Nephron (organoid): ENCODE results near the gene GRAP2.

ENCODE experiments used
- H3K27ac Mint-ChIP-seq, 3 experiments: 2 replicates each; pipeline ENCODE4 v1.8.0; 2020; ENCODE audit warnings: mixed read lengths in 3 of 3, mild to moderate bottlenecking in 2 of 3, moderate library complexity in 1 of 3
- H3K27me3 Mint-ChIP-seq: 2 replicates; pipeline ENCODE4 v1.8.0; 2021; ENCODE audit warnings: low read depth, mild to moderate bottlenecking, moderate library complexity, mixed read lengths
- H3K36me3 Mint-ChIP-seq: 2 replicates; pipeline ENCODE4 v1.8.0; 2020; ENCODE audit warnings: low read depth, mixed read lengths
- H3K4me1 Mint-ChIP-seq: 2 replicates; pipeline ENCODE4 v1.8.0; 2020; ENCODE audit warnings: mixed read lengths
- H3K4me3 Mint-ChIP-seq, 3 experiments: 2 replicates each; pipeline ENCODE4 v1.8.0; 2020; ENCODE audit warnings: mild to moderate bottlenecking in 3 of 3, mixed read lengths in 3 of 3, moderate library complexity in 2 of 3
- H3K9me3 Mint-ChIP-seq: 2 replicates; pipeline ENCODE4 v1.8.0; 2020; ENCODE audit warnings: mixed read lengths
- TF ChIP-seq, protein P1 (sequence below), 3 experiments: fragments of 200-600 bp; sonication (generic); IDR thresholded peaks; one replicate each; pipeline ENCODE4 v1.5.0; 2021; ENCODE audit warnings: antibody characterized with exemption in 3 of 3; ENCODE audit not compliant: unreplicated experiment in 3 of 3

The GRAP2 gene

DNA sequence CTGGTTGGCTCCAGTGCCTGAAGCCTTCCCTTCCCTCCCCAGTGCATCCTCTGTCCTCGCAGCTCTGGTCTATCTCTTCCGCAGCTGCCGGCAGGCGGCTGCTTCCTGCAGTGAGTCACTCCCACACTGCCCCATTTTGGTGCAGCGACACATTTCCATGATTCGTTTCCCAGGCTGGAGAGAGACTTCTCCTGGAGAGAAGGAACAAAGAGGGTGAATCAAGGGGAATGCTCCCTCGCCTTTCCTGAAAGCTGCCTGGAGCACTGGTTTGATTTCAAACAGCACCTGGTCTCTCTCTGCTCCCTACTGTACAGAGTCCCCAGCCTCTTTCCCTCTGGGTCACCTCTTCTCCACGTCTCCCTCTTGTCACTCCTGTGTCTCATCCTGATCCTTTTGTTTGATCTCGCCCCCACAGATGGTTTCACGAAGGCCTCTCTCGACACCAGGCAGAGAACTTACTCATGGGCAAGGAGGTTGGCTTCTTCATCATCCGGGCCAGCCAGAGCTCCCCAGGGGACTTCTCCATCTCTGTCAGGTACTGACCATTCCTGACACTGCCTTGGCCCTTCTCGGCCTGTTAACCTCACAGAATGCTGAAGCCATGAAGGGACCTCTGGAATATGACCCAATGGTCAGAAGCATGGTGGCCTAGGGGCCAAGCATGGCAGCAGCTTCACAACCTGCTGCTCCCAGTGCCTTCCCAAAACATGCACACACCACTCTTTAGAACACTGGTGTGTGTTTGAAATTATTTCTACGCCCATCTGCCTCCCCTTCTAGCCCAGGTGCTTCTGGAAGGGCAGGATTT lies 59.0 kb downstream of the GRAP2 start, which contains the start of gene TMA7B:
Gene TMA7B, plus strand, starts transcription at position 758 of the 808 bp plus-strand sequence. CDS start 3,978 bp downstream, outside the sequence.
- Mint-ChIP-seq H3K4me3 (no peak within 1 kb of the TSS), H3K9me3 (no peaks in the 10 kb centered on the region), H3K4me1 (peaks cover 32% of the 10 kb centered on the region), H3K27me3 (peaks cover 33% of the 10 kb centered on the region), H3K27ac (peak within 1 kb of the TSS in 2 of 3 experiments; percentile 23 to 31), H3K36me3 (no peaks in the 10 kb centered on the region)
- TF ChIP-seq, protein P1, sequence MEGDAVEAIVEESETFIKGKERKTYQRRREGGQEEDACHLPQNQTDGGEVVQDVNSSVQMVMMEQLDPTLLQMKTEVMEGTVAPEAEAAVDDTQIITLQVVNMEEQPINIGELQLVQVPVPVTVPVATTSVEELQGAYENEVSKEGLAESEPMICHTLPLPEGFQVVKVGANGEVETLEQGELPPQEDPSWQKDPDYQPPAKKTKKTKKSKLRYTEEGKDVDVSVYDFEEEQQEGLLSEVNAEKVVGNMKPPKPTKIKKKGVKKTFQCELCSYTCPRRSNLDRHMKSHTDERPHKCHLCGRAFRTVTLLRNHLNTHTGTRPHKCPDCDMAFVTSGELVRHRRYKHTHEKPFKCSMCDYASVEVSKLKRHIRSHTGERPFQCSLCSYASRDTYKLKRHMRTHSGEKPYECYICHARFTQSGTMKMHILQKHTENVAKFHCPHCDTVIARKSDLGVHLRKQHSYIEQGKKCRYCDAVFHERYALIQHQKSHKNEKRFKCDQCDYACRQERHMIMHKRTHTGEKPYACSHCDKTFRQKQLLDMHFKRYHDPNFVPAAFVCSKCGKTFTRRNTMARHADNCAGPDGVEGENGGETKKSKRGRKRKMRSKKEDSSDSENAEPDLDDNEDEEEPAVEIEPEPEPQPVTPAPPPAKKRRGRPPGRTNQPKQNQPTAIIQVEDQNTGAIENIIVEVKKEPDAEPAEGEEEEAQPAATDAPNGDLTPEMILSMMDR (IDR thresholded peaks at IDR 0.05; ENCODE audit: unreplicated experiment in 3 of 3), result peak; percentile 29 to 41 (median 29)

DNA sequence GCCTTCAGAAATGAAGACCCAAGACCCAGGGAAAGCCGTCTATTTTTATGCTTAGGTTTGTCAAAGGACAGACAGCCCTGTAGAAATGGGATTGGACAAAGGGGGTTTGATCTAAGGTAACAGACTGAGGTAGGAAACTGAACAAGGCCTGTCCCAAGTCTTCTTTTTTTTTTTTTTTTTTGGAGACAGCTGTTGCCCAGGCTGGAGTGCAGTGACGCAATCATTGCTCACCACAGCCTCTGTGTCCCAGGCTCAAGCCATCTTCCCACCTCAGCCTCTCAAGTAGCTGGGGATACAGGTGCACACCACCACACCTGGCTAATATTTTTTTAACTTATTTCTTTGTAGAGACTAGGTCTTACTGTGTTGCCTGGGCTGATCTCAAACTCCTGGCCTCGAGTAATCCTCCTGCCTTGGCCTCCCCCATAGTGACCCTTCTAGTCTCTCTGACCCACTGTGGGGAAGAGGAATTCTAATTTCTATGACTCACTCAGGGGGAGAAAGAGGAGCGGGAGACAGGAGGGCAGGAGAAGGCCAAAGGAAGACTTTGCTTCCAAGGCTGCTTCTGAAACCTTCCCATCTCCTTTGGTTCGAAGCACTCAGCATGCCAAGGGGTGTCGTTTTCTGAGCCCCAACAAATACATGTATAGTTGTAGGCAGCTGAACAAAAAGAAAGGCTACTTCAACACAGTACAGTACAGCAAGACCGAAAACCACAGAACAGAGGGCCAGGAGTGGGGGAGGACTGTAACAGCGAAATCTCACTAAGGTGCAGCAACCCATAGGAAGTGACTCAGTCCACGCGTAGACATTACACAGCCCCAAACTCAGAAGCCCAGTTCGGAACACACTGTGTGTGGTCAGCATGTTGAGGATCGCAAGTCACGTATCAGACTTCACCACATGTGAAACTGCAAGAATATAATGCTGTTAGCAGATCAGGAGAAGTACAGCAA lies 60.2 kb downstream of the GRAP2 start:
- Mint-ChIP-seq H3K4me1 (peaks cover 21% of the 10 kb centered on the region), H3K27ac (no peak overlapping the region), H3K27me3 (peaks cover 43% of the 10 kb centered on the region), H3K9me3 (no peaks in the 10 kb centered on the region), H3K36me3 (no peaks in the 10 kb centered on the region), H3K4me3 (no peak overlapping the region)
- TF ChIP-seq, protein P1 (IDR thresholded peaks at IDR 0.05; ENCODE audit: unreplicated experiment in 3 of 3), result no peak

DNA sequence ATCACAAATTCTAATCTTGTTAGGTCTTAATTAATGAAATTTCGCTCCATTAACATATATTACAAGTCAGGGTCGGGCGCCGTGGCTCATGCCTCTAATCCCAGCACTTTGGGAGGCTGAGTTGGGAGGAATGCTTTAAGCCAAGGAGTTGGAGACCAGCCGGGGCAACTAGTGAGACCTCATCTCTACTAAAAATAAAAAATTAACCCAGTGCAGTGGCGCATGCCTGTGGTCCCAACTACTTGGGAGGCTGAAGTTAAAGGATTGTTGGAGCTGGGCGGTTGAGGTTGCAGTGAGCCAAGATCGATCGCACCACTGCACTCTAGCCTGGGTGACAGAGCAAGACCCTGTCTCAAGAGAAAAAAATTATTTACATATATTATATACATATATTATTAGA lies 61.2 kb downstream of the GRAP2 start:
- Mint-ChIP-seq H3K27ac (no peak overlapping the region), H3K4me1 (peaks cover 21% of the 10 kb centered on the region), H3K36me3 (no peaks in the 10 kb centered on the region), H3K9me3 (no peaks in the 10 kb centered on the region), H3K27me3 (peaks cover 48% of the 10 kb centered on the region), H3K4me3 (no peak overlapping the region)
- TF ChIP-seq, protein P1 (IDR thresholded peaks at IDR 0.05; ENCODE audit: unreplicated experiment in 3 of 3), result no peak

DNA sequence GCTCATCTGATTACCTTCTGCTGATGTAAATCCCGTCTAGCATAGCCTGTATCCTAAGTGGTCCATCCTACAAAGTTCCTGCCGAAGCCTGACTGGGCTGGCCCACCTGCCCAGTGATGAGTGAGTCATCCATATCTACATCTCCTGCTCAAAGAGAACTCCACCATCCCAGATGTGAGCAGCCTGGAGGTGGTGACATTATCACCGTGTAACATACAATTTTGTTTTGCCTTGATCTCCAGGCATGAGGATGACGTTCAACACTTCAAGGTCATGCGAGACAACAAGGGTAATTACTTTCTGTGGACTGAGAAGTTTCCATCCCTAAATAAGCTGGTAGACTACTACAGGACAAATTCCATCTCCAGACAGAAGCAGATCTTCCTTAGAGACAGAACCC lies 64.9 kb downstream of the GRAP2 start:
- Mint-ChIP-seq H3K27me3 (peaks cover 36% of the 10 kb centered on the region), H3K27ac (no peak overlapping the region), H3K9me3 (no peaks in the 10 kb centered on the region), H3K4me3 (no peak overlapping the region), H3K4me1 (peaks cover 6% of the 10 kb centered on the region), H3K36me3 (no peaks in the 10 kb centered on the region)
- TF ChIP-seq, protein P1 (IDR thresholded peaks at IDR 0.05; ENCODE audit: unreplicated experiment in 3 of 3), result no peak

DNA sequence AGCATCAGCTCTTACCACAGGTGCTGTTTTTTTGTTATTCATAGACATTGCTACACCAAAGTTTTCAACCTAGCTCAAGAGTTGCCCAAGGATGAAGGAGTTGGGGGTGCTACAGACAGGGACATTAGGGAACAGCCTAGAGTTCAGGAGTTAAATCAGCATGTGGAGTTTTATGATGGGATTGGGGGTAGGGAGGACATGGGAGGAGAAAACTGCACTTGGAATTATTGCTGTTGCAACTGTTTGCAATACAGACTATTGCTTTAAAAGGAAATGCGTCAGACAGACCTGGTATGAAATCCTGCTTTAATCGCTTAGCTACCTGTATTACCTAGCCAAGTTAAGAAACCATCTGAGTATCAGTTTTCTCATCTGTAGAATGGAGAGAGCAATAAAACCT lies 65.6 kb downstream of the GRAP2 start:
- peaks cover 6% of the 10 kb centered on the region for H3K4me1 Mint-ChIP-seq

More for the DNA sequence above, 65.6 kb downstream of the GRAP2 start:
- Mint-ChIP-seq H3K27me3 (peaks cover 36% of the 10 kb centered on the region), H3K9me3 (no peaks in the 10 kb centered on the region), H3K4me3 (no peak overlapping the region), H3K36me3 (no peaks in the 10 kb centered on the region), H3K27ac (no peak overlapping the region)
- TF ChIP-seq, protein P1 (IDR thresholded peaks at IDR 0.05; ENCODE audit: unreplicated experiment in 3 of 3), result no peak
